SH-SY5Y (cell line): ENCODE data around the gene PARN.

Source experiments
- GATA2 ChIP-seq: IDR thresholded peaks from 2 replicates; pipeline ENCODE4 v1.6.1; 2011; ENCODE audit warnings: mild to moderate bottlenecking, low read depth, low read length
- GATA3 ChIP-seq: IDR thresholded peaks from 2 replicates; pipeline ENCODE4 v1.6.1; 2011; ENCODE audit warnings: low read depth, mild to moderate bottlenecking, low read length, moderate library complexity

GRCh38 chr16:14392960-14393359 lies 237.1 kb downstream of the PARN start:
- TF ChIP-seq GATA3, result no peak
- TF ChIP-seq GATA2, result no peak
